ACHN (cell line): ENCODE results near the gene PDCD11.

Source experiments
- DNase-seq: peaks from one replicate; pipeline ENCODE4 v3.0.0-alpha.2; 2015
- in situ Hi-C: cut with HindIII; loops from 2 replicates; pipeline ENCODE4 v1.10.0; 2017; ENCODE audit warnings: low sequenced_read_pairs, low pct_ligation_motif_present, low pct_unique_long_range_greater_than_20kb

PDCD11 gene

GRCh38 chr10:103490986-103491314 lies 94.5 kb downstream of the PDCD11 start:
- in situ Hi-C loops = no loop called here
- no peak for DNase-seq

GRCh38 chr10:103491729-103492364 lies 95.4 kb downstream of the PDCD11 start:
- DNase-seq = peak; percentile 85
- in situ Hi-C loops = no loop called here

- in situ Hi-C loops = no loop called here
- no peak for DNase-seq
Observed at GRCh38 chr10:103492655-103493261, 96.3 kb downstream of the PDCD11 start.

- DNase-seq = no peak
- in situ Hi-C loops = no loop called here
Observed at GRCh38 chr10:103493362-103493915, 97.0 kb downstream of the PDCD11 start, which contains the start of gene NEURL1. Gene NEURL1 (plus strand): TSS chr10:103493705. CDS start chr10:103494388, 683 bp downstream.

GRCh38 chr10:103493916-103494877 lies 97.8 kb downstream of the PDCD11 start:
- in situ Hi-C loops = no loop called here
- no peak for DNase-seq

GRCh38 chr10:103495321-103495720 lies 98.9 kb downstream of the PDCD11 start:
- DNase-seq = no peak
- in situ Hi-C loops = no loop called here
